Activated CD8-positive, alpha-beta memory T cell treated with anti-CD3 and anti-CD28 coated beads for 36 hours (primary cell): Measurements from ENCODE around the gene IDE. TPM values are rescaled to one million over a fixed set of nuclear protein-coding genes. Genes with fewer than 3 reads are reported as not detected.
"Not testable (repeated sequence)": the region's sequence is repeated elsewhere in the genome, so short reads cannot be mapped to it uniquely, and the experiment has no call there.

Experiments
- CTCF ChIA-PET: fragments of 350-600 bp; sonication (Branson Sonifier 250); formaldehyde crosslinking; loops from one replicate; lab custom pipeline; 2021; ENCODE audit warnings: antibody characterized with exemption; lab: Charles Lee
- POLR2A ChIA-PET: fragments of 350-600 bp; sonication (Branson Sonifier 250); formaldehyde crosslinking; loops from one replicate; lab custom pipeline; 2021; ENCODE audit warnings: antibody characterized with exemption; lab: Charles Lee
- total RNA-seq, 2 experiments: library from RNA; stranded (reverse); gene quantifications; one replicate each; pipeline ENCODE4 v1.2.3, GENCODE V29; 2021

Gene IDE
- 10 to 100 TPM; 43.4 to 44.1 TPM for total RNA-seq

DNA sequence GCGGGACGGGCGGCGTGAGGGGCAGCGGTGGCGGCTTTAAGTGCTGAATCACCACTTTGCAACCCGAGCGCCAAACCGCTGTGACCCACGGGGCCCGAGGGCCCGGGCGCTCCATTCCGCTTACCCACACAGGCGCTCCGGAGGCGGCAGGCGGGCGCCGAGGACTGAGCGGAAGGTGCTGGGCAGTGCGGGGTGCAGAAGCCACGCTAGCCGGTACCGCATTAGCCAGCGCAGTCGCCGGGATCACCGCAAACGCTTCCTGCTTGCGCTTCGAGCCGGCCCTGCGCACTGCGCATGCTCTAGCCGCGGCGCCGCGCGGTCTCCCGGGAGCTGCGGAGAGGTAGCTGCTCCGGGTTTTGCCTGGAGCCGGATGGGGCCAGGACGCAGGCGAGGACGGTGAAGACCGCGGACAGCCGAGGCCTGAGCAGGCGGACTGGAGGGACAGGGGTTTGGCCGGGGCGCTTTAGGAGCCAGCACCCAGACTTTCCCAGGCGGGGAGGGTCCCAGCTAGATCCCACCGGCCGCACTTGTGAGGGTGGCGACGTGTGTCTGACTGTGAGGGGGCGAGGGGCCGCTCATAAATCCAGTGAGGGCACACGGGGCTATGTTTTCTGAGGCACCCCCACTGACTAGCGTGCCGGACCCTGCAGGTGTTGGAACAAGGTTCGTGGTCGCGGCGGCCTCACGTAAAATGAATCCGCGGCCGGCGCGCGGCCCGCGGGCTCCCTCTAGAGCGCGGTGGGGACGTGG lies at the start of gene IDE:
IDE (minus strand) TSS at position 296 of the 750 bp plus-strand sequence; CDS start at position 222, 74 bp downstream.
- ChIA-PET POLR2A (interaction anchor here (0.6 to 2.9 kb wide), 5 partner anchors 18 to 328 kb away, joined by 3 to 23 read pairs (median 3); partner anchors contain the start of genes CPEB3, KIF11 and MARCHF5), CTCF (interaction anchor here (0.7 to 6.9 kb wide), 7 partner anchors 19 to 114 kb away, joined by 3 to 49 read pairs (median 4); partner anchors contain the start of gene KIF11)

- CTCF ChIA-PET: interaction anchor here (0.7 kb wide), 1 partner anchor 200 kb away, joined by 3 read pairs; no protein-coding TSS in a partner anchor
Observed at GRCh38 chr10:92619368-92619767, 45.5 kb upstream of the IDE start.

GRCh38 chr10:92615515-92615914 lies 41.6 kb upstream of the IDE start:
- CTCF ChIA-PET: no interaction called here

More at GRCh38 chr10:92619368-92619767, 45.5 kb upstream of the IDE start:
- POLR2A ChIA-PET: interaction anchor here (0.7 kb wide), 1 partner anchor 16 kb away, joined by 4 read pairs; no protein-coding TSS in a partner anchor

DNA sequence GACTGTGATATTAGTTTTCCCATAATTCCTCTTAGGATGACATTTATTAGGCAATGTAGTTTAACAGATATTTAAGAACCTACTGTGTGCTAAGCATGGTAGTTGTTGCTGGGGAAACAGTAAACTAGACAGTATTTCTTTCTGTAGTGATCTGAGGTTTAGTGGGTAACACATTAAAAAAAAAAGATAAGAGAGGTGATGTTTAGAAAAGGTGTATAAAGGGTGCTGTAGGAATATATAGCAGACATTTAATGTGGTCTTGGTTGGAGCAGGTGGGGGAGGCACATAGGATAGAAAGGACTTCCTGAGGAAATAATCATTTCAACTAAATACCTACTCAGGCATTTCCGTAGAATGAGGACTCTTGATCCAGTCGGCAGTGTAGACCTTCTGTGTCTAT lies 30.9 kb upstream of the IDE start:
- POLR2A ChIA-PET: no interaction called here
- CTCF ChIA-PET: no interaction called here

More at GRCh38 chr10:92615515-92615914, 41.6 kb upstream of the IDE start:
- POLR2A ChIA-PET: no interaction called here

- CTCF ChIA-PET: no interaction called here
Observed at GRCh38 chr10:92598321-92598720, 24.4 kb upstream of the IDE start.

DNA sequence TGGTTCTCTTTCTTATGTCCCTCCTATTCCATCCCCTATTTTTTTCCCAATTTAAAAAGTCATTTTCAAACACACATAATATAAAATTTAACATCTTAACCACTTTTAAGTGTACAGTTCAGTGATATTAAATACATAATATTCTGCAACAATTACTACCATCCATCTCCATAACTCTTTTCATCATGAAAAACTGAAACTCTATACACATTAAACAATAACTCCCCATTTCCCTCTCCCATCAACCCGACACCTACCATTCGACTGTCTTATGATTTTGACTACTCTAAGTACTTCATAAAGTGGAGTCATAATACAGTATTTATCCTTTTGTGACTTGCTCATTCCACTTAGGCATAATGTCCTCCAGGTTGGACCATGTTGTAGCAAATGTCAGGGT lies 21.6 kb upstream of the IDE start:
- ChIA-PET POLR2A (no interaction called here), CTCF (no interaction called here)

More at GRCh38 chr10:92598321-92598720, 24.4 kb upstream of the IDE start:
- POLR2A ChIA-PET: no interaction called here

DNA sequence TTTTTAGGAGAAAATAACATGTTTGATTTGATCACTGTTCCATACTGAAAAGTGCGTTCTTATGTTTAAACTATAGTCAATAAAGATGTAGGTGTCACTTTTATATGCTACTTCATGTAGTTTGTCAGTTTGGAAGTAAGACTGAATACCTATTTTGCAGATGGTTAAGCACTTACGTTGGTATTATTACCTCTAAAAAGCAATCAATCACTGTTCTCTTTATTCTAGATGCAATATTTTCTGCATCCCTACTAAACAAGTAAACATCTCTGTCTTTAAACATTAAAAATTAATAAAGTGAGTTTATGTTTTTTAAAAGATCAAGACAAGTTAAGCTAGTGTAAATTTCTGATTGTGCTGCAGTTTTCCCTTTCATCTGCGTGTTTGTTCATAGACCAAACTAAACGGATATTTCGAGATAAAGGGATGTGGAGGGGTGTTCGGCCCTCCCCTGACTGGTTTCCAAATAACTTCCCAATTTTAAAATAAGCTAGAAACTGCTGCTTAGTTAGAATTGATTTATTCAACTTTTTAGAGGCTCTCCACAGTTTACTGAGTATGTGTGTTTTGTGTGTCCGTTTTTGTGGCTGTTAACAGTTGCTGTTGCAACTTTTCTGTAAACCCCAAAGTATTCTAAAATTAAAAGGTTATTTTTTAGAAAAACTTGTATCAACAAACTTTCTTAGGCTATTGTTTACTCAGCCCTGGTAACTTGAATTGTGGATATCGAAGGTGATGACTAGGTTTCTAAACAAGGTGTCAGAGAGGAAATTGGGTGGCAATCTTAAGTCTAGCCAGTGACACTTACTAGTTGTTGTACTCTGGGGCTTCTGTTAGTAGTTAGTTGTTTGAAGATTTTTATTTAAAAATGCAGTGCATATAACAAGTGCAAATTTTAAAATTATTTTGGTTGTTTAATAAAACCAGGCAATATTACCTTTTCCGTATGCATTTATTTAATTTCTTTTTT lies 20.0 kb upstream of the IDE start:
- ChIA-PET CTCF (no interaction called here), POLR2A (interaction anchor here (0.5 to 0.8 kb wide), 2 partner anchors 20 to 276 kb away, joined by 3 to 9 read pairs; partner anchors contain the start of gene IDE)

GRCh38 chr10:92592761-92593618 lies 19.1 kb upstream of the IDE start, which contains the start of gene KIF11:
KIF11 (plus strand) TSS chr10:92593130; CDS start chr10:92593376, 246 bp downstream.
- CTCF ChIA-PET: interaction anchor here (0.7 to 1.8 kb wide), 4 partner anchors 17 to 405 kb away, joined by 3 to 4 read pairs (median 3); partner anchors contain the start of gene IDE
- POLR2A ChIA-PET: interaction anchor here (1.3 to 3.0 kb wide), 2 partner anchors 19 to 669 kb away, joined by 5 to 23 read pairs; partner anchors contain the start of genes BTAF1 and IDE

- ChIA-PET POLR2A (interaction anchor here (1.3 to 3.0 kb wide), 2 partner anchors 17 to 301 kb away, joined by 3 to 23 read pairs; partner anchors contain the start of genes CPEB3, IDE and MARCHF5), CTCF (interaction anchor here (1.0 to 1.8 kb wide), 2 partner anchors 15 to 75 kb away, joined by 3 read pairs; no protein-coding TSS in a partner anchor)
Observed at GRCh38 chr10:92591550-92592022, 17.7 kb upstream of the IDE start.

- POLR2A ChIA-PET: interaction anchor here (0.6 to 3.0 kb wide), 5 partner anchors 11 to 300 kb away, joined by 3 to 23 read pairs (median 4); partner anchors contain the start of genes CPEB3, IDE and MARCHF5
- CTCF ChIA-PET: interaction anchor here (1.0 to 1.8 kb wide), 3 partner anchors 15 to 74 kb away, joined by 3 read pairs; no protein-coding TSS in a partner anchor
Observed at GRCh38 chr10:92590623-92591549, 17.0 kb upstream of the IDE start.

- CTCF ChIA-PET, POLR2A ChIA-PET: not testable (repeated sequence)
Observed at GRCh38 chr10:92582347-92582746, 8.5 kb upstream of the IDE start.

DNA sequence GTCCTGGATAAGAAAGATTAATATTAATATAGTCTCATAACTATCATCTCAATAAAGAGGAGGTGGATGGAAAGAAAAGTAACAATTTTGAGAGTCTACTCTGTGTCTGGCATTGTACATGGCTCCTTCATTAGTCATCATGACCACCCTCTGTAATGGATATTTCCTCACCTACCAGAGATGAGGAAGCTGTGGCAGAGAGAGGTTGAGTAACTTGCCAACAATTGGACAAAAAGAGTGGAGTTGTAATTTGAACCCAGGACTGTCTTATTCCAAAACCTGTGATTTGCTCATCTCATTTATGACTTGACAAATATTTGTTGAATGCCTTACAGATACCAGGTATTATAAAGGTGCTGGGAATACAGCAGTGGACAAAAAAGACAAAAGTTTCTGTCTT lies 2.1 kb upstream of the IDE start:
- ChIA-PET CTCF (interaction anchor here (0.6 to 6.9 kb wide), 5 partner anchors 11 to 1325 kb away, joined by 3 to 49 read pairs (median 3); partner anchors contain the start of gene KIF11), POLR2A (no interaction called here)

- ChIA-PET CTCF (interaction anchor here (0.7 to 6.9 kb wide), 8 partner anchors 18 to 113 kb away, joined by 3 to 49 read pairs (median 4); partner anchors contain the start of gene KIF11), POLR2A (interaction anchor here (0.6 to 2.9 kb wide), 6 partner anchors 11 to 327 kb away, joined by 3 to 23 read pairs (median 4); partner anchors contain the start of genes CPEB3, KIF11 and MARCHF5)
Observed at GRCh38 chr10:92574548-92575261, 812 bp upstream of the IDE start.

GRCh38 chr10:92573091-92573797 lies 649 bp downstream of the IDE start:
- ChIA-PET POLR2A (interaction anchor here (1.2 to 2.9 kb wide), 3 partner anchors 18 to 56 kb away, joined by 3 to 23 read pairs (median 5); partner anchors contain the start of gene KIF11), CTCF (interaction anchor here (1.9 to 6.9 kb wide), 2 partner anchors 55 to 283 kb away, joined by 4 to 49 read pairs; partner anchors contain the start of genes CPEB3 and MARCHF5)
